C4-2B (cell line): ENCODE results near the gene OR51B4.

ENCODE experiments used
- CTCF ChIP-seq: fragments of 450-650 bp; conservative IDR thresholded peaks from 2 replicates; pipeline ENCODE4 v1.5.1; 2017; ENCODE audit warnings: mild to moderate bottlenecking
- ZFX ChIP-seq: fragments of 450-650 bp; IDR thresholded peaks from 2 replicates; pipeline ENCODE4 v1.6.1; 2017

DNA sequence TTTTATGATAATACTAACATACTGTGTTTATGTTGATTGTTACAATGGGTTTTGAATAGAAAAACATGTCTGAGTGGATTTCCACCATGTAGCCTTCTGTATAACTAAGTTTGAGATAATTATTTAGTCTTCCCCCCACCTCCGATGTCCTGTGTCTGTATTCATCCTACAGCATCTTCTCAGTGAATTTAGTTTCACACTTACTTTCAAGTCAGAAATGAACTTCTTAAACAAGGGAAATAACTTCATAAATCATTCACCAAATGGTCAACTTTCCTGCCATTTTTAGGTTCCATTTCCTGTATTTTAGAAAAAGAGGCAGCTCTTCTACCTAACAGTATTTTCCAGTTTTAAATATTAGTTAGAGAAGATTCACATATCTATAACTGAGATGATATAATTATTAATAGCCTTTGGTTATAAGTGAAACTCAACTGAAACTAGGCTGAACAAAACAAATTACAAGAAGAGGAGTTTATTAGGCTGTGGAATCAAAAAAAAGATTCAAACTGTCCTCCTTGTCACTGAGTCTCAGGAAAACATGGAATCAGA lies 38.1 kb upstream of the OR51B4 start:
- no peak for TF ChIP-seq CTCF
- TF ChIP-seq ZFX, result no peak
